ENCODE measurements around the gene CYSTM1.

The CYSTM1 gene

DNA sequence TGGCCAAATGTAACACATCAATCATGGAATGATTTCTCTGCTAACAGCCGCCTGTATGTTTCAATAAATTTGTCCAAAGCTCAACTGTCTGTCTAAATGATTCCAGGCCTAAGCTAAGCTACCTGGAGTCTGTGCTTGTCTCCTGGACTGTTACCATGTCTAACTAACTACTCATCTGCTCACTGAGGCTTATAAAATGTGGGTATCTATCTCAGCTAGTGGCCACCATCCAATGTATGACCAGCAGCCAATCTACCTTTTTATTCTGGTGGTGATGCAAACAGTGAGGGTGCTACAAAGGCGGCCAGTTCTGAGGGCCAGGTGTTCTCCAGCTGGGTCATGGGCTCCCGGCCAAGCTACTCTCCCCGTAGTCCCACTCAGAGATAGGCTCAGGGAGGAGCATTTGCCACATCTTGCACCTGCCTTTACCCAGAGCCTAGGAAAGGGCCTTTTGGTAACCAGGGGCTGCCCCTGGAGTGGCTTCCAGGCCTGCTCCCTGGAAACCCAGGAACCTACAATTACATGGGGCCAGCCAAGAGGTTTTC, 68.8 kb downstream of the CYSTM1 start:
- DNase-seq (ENCODE audit: low read depth) = no peak
- TF ChIP-seq MYC (IDR thresholded peaks at IDR 0.05; ENCODE audit: low read depth, low read length) (no peak), POLR2A (IDR thresholded peaks at IDR 0.05; ENCODE audit: extremely low read depth, insufficient read length) (no peak)
- TF ChIP-seq, protein P1, sequence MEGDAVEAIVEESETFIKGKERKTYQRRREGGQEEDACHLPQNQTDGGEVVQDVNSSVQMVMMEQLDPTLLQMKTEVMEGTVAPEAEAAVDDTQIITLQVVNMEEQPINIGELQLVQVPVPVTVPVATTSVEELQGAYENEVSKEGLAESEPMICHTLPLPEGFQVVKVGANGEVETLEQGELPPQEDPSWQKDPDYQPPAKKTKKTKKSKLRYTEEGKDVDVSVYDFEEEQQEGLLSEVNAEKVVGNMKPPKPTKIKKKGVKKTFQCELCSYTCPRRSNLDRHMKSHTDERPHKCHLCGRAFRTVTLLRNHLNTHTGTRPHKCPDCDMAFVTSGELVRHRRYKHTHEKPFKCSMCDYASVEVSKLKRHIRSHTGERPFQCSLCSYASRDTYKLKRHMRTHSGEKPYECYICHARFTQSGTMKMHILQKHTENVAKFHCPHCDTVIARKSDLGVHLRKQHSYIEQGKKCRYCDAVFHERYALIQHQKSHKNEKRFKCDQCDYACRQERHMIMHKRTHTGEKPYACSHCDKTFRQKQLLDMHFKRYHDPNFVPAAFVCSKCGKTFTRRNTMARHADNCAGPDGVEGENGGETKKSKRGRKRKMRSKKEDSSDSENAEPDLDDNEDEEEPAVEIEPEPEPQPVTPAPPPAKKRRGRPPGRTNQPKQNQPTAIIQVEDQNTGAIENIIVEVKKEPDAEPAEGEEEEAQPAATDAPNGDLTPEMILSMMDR (IDR thresholded peaks at IDR 0.05; ENCODE audit: low read depth, low read length) = no peak
- TF ChIP-seq, protein P2, sequence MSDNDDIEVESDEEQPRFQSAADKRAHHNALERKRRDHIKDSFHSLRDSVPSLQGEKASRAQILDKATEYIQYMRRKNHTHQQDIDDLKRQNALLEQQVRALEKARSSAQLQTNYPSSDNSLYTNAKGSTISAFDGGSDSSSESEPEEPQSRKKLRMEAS (IDR thresholded peaks at IDR 0.05; ENCODE audit: low read depth, low read length) = no peak
- no peak overlapping the region for H3K4me3 ChIP-seq (ENCODE audit: low read depth, low read length)

DNA sequence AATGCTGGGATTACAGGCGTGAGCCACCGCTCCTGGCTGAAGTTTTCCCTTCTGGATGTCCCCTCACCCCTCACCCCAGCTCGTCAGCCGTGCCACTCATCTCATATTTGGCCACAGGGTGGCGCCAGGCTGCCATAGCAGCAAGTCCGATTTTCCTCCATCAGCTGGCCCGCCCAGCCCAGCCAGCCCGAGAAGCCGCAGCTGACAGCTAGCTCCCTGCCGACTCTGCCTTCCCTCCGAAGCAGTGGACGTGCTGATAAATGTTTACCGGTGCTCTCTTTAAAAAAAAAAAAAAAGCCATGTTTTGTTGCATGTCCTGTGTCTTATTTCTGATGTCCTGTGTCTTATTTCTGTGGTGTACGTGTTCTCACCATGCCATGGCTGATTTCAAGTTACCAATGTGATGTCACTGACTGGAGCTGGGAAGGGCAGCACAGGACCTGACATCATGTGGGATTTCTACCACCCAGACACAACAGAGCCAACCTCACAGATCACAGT, 69.6 kb downstream of the CYSTM1 start:
- peak; percentile 88 for DNase-seq (ENCODE audit: low read depth)
- TF ChIP-seq, protein P1 (IDR thresholded peaks at IDR 0.05; ENCODE audit: low read depth, low read length) = peak; percentile 68
- TF ChIP-seq POLR2A (IDR thresholded peaks at IDR 0.05; ENCODE audit: extremely low read depth, insufficient read length) = no peak
- H3K4me3 ChIP-seq (ENCODE audit: low read depth, low read length) = no peak overlapping the region

DNA sequence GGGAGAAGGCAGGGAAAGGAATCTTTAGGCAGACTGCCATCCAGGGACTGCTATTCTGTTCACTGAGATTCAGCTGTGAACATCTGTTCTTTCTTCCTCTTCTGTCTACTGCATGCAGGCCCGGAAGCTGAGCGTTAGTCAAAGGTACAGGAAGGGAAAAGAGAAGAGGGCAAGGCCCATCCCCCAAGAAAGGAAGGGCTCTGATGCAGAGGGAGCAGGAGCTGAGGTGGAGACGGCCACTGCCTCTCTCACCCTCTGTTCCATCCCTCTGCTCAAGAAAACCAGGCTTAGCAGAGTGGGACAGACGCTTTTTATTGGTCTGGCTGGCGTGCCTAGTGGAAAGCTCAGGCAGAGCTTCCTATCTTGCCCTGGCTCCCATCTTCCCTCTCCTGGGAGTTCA, 70.4 kb downstream of the CYSTM1 start:
- no peak overlapping the region for H3K4me3 ChIP-seq (ENCODE audit: low read depth, low read length)
- no peak for DNase-seq (ENCODE audit: low read depth)
- TF ChIP-seq, protein P1 (IDR thresholded peaks at IDR 0.05; ENCODE audit: low read depth, low read length) = no peak
- TF ChIP-seq, protein P2 (IDR thresholded peaks at IDR 0.05; ENCODE audit: low read depth, low read length) = no peak
- TF ChIP-seq POLR2A (IDR thresholded peaks at IDR 0.05; ENCODE audit: extremely low read depth, insufficient read length) (no peak), MYC (IDR thresholded peaks at IDR 0.05; ENCODE audit: low read depth, low read length) (no peak)

DNA sequence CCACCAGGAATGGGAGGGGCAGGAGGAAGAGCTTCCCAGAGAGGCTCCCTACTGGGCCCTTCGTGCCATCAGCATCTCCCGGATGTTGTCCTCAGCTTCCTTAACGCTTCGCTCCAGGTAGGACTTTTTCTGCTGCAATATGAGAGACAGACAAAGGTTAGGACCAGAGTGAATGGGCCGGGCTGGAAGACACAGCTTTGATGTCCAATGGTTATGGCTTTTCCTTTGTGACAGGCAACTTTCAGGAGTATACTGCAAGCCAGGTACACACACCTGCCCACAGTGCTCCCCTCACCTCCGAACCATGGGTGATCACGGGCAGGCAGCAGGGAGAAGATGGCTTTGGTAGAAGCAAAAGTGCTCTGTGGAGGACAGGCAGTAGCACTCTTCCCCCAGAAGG, 70.9 kb downstream of the CYSTM1 start:
- DNase-seq (ENCODE audit: low read depth) = no peak
- TF ChIP-seq, protein P1 (IDR thresholded peaks at IDR 0.05; ENCODE audit: low read depth, low read length) = no peak
- TF ChIP-seq MYC (IDR thresholded peaks at IDR 0.05; ENCODE audit: low read depth, low read length) (no peak), POLR2A (IDR thresholded peaks at IDR 0.05; ENCODE audit: extremely low read depth, insufficient read length) (no peak)
- TF ChIP-seq, protein P2 (IDR thresholded peaks at IDR 0.05; ENCODE audit: low read depth, low read length) = no peak
- H3K4me3 ChIP-seq (ENCODE audit: low read depth, low read length) = no peak overlapping the region

DNA sequence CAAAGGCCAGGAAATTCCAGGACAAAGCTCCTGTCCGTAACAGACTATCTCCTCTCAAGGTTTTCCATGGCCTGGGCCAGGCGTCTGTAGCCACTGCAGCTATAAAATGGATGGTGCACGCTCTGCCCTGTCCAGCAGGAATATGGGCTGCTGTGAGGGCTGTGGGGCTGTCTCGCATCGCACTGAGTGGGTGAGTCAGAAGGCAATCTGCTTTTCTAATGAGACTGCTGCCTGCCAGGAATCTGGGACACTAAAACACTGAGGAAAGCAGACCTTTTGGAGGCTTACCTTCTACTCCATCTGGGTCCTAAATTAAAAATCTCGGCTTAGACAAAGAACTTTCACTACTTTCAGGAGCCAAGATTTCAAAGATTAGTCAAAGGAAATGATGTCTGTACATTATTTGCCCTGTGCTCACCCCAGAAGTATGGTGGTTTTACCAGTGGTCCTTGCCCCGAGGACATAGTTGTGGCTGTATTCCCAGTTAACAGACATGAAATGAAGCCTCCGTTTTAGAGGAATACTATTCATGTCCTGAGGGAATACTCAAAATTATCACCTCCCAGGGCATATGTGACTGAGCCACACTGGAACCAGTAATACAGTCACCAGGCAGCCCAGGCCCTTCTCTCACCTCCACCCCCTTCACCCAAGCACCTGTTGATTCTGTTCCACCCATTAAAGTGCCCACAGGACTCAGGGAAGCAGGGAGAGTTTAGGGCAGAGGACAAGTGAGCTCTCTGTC, 71.6 kb downstream of the CYSTM1 start:
- TF ChIP-seq MYC (IDR thresholded peaks at IDR 0.05; ENCODE audit: low read depth, low read length) = no peak
- no peak for TF ChIP-seq POLR2A (IDR thresholded peaks at IDR 0.05; ENCODE audit: extremely low read depth, insufficient read length)
- TF ChIP-seq, protein P1 (IDR thresholded peaks at IDR 0.05; ENCODE audit: low read depth, low read length) = no peak
- TF ChIP-seq, protein P2 (IDR thresholded peaks at IDR 0.05; ENCODE audit: low read depth, low read length) = no peak
- H3K4me3 ChIP-seq (ENCODE audit: low read depth, low read length) = no peak overlapping the region
- no peak for DNase-seq (ENCODE audit: low read depth)

Data from NB4 (cell line).